NB4 (cell line): ENCODE measurements around the gene LCN6.

Experiments
- CTCF ChIP-seq: IDR thresholded peaks from one replicate; pipeline ENCODE4 v1.5.1; 2012; ENCODE audit warnings: low read depth, low read length
- MAX ChIP-seq: IDR thresholded peaks from 2 replicates; pipeline ENCODE4 v1.6.1; 2011; ENCODE audit warnings: low read depth, low read length
- MYC ChIP-seq: IDR thresholded peaks from 2 replicates; pipeline ENCODE4 v1.6.1; 2011; ENCODE audit warnings: low read depth, low read length
- POLR2A ChIP-seq: IDR thresholded peaks from 2 replicates; pipeline ENCODE4 v1.6.1; 2011; ENCODE audit warnings: mild to moderate bottlenecking; ENCODE audit not compliant: insufficient read length; ENCODE audit errors: extremely low read depth

- TF ChIP-seq POLR2A, result no peak
- TF ChIP-seq CTCF, result no peak
- TF ChIP-seq MYC, result no peak
- TF ChIP-seq MAX, result no peak
Observed at GRCh38 chr9:136796238-136796774, 48.0 kb upstream of the LCN6 start, which contains the start of gene CCDC183.
